ENCODE measurements around the gene HAUS1.
"Not testable (repeated sequence)": the region's sequence is repeated elsewhere in the genome, so short reads cannot be mapped to it uniquely, and the experiment has no call there.

Gene HAUS1

DNA sequence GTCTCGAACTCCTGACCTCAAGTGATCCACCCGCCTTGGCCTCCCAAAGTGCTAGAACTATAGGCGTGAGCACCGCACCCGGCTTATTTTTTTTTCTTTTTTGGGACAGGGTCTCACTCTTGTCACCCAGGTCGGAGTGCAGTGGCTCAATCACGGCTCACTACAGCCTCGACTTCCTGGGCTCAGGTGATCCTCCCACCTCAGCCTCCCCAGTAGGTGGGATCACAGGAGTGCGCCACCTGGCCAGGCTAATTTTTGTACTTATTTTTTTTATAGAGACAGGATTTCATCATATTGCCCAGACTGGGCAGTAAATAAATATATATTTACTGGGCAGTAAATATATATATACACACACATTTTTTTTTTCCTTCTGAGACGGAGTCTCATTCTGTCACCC lies 8.7 kb upstream of the HAUS1 start:
- DNase-seq (ENCODE audit: low spot score): no peak

- no peak for DNase-seq (ENCODE audit: low spot score)
Measured at GRCh38 chr18:46096651-46097300, 7.4 kb upstream of the HAUS1 start.

DNA sequence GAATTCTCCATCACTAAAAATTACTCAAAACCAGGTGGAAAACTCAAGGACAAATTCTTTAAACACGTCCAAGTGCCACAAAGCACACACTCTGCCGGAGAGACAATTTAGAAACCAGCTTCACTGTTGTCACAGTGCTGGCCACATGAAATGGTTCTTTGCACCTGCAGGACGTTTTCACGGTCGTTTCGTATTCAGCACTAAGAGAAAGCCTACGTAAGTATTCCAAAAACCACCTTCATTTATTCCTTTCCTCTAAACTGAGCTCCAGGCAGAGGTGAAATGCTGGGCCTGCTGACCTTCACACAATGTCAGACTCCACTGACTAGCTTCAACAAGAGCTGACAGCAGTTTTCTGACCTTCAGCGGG lies 6.8 kb upstream of the HAUS1 start:
- no peak for DNase-seq (ENCODE audit: low spot score)

- peak; percentile 87 for DNase-seq (ENCODE audit: low spot score)
Measured at GRCh38 chr18:46097801-46098615, 6.2 kb upstream of the HAUS1 start, which contains the start of gene ATP5F1A. Gene ATP5F1A (minus strand): TSS chr18:46098296. CDS start chr18:46098231, 65 bp downstream.

GRCh38 chr18:46098616-46098933 lies 5.6 kb upstream of the HAUS1 start:
- DNase-seq (ENCODE audit: low spot score): no peak

GRCh38 chr18:46099463-46099862 lies 4.7 kb upstream of the HAUS1 start:
- no peak for DNase-seq (ENCODE audit: low spot score)

DNA sequence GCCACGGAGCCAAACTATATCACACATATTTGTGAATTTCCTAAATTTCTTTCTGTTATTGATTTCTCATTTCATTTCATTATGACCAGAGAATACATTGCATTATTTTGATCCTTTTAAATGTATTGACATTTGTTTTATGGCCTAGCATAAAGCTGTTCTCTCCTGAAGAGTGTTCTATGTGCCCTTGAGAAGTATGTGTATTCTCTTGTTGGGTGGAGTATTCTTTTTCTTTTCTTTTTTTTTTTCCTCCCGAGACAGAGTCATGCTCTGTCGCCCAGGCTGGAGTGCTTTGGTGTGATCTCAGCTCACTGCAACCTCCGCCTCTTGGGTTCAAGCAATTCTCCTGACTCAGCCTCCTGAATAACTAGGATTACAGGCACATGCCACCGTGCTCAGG lies 5.2 kb downstream of the HAUS1 start:
- no peak for DNase-seq (ENCODE audit: low spot score)

DNA sequence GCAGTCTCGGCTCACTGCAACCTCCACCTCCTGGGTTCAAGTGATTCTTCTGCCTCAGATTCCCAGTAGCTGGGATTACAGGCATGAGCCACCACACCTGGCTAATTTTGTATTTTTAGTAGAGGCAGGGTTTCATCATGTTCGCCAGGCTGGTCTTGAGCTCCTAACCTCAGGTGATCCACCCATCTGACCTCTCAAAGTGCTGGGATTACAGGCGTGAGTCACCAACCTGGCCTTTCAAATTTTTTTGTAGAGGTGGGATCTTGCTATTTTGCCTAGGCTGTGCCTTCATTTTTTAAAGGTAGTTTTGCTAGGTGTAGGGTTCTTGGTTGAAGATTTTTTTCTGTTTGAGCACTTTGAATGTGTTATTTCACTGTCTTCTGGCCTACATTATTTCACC lies 6.2 kb downstream of the HAUS1 start:
- no peak for DNase-seq (ENCODE audit: low spot score)

DNA sequence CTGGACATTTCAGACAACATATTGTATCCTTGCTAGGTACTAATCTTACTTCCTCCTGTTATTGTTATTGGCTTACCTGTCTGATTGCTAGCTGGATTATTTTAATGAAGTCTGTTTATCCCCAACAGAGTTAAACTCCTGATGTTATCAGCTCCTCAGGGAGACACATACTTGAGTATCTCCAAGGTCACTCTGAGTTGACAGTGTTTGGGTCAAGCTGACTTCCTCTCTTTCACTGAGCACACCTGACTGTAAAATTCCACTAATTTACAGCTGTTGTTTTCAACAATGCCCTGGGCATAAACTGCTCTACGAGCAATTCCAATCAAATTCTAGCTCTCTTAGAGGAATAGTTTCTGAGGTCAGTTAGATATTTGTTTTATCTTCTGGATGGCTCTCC lies 9.6 kb downstream of the HAUS1 start:
- no peak for DNase-seq (ENCODE audit: low spot score)

- DNase-seq (ENCODE audit: low spot score): not testable (repeated sequence)
Measured at GRCh38 chr18:46126625-46127024, 22.4 kb downstream of the HAUS1 start.

GRCh38 chr18:46130061-46130460 lies 25.9 kb downstream of the HAUS1 start:
- DNase-seq (ENCODE audit: low spot score): no peak

DNA sequence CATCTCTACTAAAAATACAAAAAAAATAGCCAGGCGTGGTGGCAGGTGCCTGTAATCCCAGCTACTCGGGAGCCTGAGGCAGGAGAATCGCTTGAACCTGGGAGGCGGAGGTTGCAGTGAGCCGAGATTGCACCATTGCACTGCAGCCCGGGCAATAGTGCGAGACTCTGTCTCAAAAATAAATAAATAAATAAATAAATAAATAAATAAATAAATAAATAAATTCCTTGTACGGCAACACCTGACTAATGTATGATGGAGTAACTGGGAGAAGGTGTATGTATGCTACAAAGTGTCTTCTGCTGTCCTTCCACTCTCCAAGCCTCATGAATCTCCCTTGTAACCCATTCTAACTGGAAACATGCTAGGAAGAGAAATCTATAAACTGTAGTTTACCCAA lies 26.4 kb downstream of the HAUS1 start:
- DNase-seq (ENCODE audit: low spot score): not testable (repeated sequence)

GRCh38 chr18:46133534-46133933 lies 29.3 kb downstream of the HAUS1 start:
- no peak for DNase-seq (ENCODE audit: low spot score)

GRCh38 chr18:46134920-46135675 lies 30.9 kb downstream of the HAUS1 start:
- peak; percentile 32 for DNase-seq (ENCODE audit: low spot score)

- DNase-seq (ENCODE audit: low spot score): no peak
Measured at GRCh38 chr18:46140173-46140572, 36.0 kb downstream of the HAUS1 start.

DNA sequence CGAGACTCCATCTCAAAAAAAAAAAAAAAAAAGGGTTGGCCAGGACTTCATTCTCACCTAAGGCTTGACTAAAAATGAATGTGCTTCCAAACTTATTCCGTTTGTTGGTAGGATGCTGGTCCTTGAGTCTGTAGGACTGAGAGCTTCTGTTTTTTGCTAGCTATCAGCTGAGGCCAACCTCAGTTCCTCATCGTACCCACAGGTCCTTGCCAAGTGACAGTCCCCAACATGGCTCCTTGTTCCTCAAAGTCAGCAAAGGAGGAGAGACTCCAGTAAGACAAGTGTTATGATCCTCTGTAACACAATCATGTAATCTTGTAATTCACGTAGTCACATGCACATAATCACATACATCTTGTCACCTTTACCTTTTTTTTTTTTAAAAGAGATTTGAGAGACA lies 37.0 kb downstream of the HAUS1 start:
- no peak for DNase-seq (ENCODE audit: low spot score)

- DNase-seq (ENCODE audit: low spot score): peak; percentile 53
Measured at GRCh38 chr18:46148810-46149209, 44.6 kb downstream of the HAUS1 start.

- peak; percentile 60 for DNase-seq (ENCODE audit: low spot score)
Measured at GRCh38 chr18:46152436-46152807, 48.2 kb downstream of the HAUS1 start.

GRCh38 chr18:46152808-46153617 lies 48.8 kb downstream of the HAUS1 start:
- DNase-seq (ENCODE audit: low spot score): peak; percentile 27

DNA sequence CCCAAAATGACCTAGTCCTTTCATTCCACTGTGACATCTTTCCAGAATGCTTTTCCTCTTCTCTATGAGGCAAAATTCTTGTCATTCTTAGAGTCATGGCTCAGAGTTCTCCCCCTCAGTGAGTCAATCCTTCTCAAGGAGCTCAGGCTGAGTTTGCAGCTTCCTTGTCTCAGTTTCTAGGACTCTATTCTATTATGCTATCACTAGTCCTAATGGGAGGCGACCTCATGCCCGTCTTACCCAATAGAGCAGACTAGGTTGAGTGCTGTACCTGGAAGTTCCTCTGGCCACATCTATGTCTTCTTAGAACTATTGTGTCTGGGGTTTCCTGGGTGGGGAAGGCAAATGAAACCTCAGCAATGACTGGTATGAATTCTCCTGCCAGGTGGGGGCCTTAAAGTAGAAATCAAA lies 51.5 kb downstream of the HAUS1 start:
- DNase-seq (ENCODE audit: low spot score): peak; percentile 81

DNA sequence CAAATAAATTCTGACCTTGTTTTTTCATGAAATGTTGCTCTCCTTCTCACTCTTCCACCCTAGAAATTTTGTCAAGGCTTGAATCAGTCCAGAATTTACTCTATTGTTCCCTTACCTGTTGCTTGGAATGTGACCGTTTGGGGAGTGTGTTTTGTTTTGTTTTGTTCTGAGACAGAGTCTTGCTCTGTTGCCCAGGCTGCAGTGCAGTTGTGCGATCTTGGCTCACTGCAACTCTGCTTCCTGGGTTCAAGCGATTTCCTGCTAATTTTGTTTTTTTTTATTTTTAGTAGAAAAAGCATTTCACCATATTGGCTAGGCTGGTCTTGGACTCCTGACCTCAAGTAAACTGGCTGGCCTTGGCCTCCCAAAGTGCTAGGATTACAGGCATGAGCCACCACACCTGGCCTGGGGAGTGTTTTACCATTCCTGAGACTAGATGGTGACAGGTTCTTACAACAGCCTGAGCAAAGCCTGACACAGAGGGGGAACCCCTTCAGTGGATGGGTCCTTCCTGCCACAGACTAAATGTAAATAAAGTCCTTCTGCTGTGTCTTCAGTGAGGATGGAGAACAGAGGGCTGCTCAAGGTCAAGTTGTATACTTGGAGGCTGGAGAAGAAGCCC lies 52.0 kb downstream of the HAUS1 start:
- no peak for DNase-seq (ENCODE audit: low spot score)

- DNase-seq (ENCODE audit: low spot score): no peak
Measured at GRCh38 chr18:46156843-46157242, 52.7 kb downstream of the HAUS1 start.
